AG08396 (cell line): ENCODE results near the gene ZDHHC3.

Source experiments
- DNase-seq: peaks from one replicate; pipeline ENCODE4 v3.0.0; 2012; ENCODE audit warnings: low spot score, mixed read lengths

The ZDHHC3 gene, protein sequence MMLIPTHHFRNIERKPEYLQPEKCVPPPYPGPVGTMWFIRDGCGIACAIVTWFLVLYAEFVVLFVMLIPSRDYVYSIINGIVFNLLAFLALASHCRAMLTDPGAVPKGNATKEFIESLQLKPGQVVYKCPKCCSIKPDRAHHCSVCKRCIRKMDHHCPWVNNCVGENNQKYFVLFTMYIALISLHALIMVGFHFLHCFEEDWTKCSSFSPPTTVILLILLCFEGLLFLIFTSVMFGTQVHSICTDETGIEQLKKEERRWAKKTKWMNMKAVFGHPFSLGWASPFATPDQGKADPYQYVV

DNA sequence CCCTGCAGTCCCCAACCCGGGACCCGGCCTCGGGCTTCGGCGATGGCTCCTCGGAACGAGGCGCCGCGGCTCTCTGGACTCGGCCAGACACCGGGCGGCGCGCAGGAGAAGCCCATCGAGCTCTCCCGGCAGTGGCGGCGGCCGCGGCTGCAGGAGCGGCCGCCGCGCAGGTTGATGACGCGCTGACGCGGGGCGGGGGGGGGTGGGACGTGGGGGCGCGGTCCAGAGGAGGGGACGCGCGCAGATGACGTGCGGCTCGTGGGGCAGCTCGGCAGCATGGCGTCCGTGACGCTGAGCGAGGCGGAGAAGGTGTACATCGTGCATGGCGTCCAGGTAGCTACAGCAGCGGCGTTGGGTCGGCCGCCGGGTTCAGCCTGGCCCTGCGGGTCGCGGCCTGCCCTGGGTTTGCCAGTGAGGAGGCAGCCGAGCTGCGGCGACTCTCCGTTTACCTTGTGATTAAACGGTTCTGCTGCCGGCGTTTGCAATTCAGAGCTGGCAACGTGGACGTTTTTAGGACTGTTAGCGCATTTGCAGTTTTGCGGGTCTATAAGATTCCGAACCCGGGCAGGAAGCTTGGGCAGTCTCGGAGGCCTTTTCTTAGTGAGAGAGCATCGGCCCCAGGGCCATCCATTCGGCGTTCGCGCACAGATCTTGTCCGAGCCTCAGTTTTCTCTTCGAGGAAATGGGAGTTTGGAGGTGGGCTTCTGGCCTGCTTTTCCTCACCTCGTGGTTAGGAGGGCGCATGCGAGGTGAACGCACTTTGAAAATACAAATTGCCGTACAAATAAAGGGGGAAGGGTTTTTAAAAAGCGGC, at the start of gene ZDHHC3, which contains the start of gene EXOSC7:
ZDHHC3 (minus strand) TSS at position 173 of the 814 bp plus-strand sequence. CDS start 16,738 bp downstream, outside the sequence.
EXOSC7 (plus strand) TSS at position 243 of the 814 bp plus-strand sequence; CDS start at position 277, 34 bp downstream.
- peak; percentile 98 for DNase-seq

DNA sequence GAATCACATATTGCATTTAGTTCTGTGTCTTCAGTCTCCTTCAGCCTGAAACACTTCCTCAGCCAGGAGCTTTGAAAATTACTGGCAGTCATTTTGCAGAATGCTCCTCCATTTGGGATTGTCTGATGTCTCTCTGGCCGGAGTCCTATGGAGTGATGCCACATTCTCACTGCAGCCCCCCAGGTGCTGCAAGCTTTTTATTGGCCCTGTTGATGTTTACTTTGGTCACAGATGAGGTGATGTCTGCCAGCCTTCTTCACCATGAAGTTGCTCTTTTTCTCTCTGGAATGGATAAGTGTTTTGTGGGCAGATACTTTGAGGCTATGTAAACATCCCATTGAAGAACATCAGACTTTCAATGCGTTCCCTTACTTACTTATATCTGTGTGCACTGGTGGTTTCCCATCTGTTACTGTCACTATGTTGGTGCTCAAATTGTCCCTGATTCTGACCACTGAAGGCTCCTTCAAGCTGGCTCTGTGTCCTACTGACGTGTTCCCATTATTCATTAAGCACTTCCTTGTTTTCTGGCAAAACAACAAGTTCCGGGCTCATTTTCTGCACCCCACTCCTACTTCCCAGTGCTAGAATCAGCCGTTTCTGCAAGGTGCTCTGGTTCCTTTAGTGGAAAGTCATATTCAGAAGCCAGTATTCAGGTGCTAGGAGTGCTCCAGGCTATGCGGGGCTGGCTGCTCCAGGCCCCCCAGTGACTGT, 48.7 kb upstream of the ZDHHC3 start:
- no peak for DNase-seq

DNA sequence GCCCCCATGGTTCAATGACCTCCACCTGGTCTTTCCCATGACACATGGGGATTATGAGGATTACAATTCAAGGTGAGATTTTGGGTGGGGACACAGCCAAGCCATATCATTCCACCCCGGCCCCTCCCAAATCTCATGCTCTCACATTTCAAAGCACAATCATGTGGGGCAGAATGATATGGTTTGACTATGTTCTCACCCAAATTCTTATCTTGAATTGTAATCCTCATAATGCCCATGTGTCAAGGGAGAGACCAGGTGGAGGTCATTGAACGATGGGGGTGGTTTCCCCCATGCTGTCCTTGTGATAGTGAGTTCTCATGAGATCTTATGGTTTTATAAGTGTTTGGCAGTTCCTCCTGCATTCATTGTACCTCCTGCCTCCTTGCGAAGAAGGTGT, 47.7 kb upstream of the ZDHHC3 start:
- no peak for DNase-seq

DNA sequence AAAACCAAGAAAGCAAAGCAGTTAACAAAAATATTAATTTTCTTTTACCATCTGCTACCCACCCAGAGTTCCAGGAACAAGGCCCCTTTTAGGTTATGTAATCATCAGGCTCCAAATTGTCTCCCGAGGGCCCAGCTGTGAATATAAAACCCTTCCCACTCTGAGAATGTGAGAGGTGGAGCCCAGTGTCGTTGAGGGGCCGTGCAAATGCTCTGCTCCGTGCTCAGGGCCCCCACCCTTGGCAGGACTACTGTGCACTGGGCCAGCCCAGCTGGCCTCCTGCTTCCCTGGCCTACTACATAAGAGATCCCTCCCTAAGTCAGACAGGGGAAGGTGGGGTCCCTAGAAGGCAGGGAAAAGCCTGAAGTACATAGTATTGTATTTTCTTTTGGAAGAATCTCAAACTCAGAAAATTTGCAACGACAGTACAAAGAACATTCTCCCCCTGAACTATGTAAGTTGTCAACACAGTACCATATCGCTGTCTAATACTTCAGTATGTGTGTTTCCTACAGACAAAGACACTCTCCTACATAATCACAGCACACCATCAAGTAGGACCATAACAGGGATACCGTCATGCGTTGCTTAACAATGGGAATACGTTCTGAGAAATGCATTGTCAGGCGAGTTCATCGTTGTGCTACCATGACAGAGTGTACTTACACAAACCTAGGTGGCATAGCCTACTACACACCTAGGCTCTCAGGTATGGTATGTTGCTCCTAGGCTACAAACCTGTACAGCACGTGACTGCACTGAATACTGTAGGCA, 45.7 kb upstream of the ZDHHC3 start:
- DNase-seq = no peak

DNA sequence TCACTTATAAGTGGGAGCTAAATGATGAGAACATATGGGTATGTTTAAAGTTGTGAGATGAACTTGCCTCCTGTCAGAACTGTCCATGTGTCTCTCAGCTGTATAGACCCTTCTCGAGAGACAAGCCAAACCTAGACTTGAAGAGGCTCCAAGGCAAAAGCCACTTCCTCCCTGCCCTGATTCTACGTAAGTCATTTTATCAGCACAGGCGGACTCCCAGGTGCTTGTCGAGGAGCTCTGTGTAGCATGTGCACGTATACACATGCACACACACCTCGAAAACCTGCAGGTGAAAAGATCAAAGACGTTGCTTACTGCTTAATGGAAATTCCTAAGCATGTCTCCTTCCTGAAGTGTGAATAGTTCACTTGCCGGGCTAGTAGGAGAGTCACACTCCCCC, 44.6 kb upstream of the ZDHHC3 start:
- DNase-seq = no peak

DNA sequence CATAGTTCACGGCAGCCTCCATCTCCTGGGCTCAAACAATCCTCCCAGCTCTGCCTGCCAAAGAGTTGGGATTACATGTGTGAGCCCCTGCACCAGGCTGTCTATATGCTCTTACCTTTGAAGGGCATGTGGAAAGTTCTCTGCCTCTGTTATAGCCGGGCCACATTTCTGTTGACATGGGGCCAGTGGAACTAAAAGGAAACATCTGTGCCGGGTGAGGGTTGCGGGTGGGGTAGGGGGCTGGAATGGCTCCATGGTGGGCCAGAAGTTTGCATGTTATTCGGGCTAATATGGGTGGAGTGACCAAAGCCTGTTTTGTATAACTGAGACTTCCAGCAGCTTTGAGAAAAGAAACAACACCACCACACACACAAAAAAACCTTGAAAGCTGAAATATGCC, 41.8 kb upstream of the ZDHHC3 start:
- no peak for DNase-seq

DNA sequence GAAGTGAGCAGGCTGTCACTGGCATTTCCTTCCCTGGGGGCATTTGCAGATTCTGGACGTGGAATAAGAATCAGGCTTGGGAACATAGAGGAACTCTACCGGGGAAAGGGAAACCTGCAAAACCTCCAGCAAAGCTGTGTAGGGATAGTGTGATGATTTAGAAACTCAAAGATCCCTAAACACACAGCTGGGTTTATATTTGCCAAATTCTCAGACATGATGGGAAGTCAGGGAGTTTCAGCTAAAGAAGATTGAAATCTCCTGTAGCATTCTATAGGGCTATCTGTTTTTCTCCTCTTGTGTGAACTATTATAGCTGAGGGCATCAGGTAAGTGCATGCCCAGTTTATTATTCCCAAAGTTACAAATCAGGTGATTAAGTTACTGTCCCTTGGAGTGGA, 40.9 kb upstream of the ZDHHC3 start:
- DNase-seq = no peak

DNA sequence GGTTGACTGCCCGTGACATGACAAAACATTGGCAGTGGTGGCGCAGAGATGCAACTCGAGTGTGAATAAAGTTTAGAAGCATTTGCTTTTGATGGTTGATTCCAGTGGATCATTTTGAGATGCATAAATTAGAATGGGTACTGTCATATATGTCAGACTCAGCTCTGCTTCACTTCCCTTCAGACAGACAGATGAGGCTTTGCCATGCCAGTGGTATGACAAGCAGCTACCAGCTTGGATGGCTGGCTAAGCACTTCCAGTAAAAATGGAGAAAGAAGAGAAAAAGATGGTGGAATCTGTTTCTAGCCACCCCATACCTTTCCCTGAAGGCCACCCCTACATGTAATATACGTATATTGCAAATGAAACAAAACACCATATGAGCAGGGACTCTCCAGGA, 36.6 kb upstream of the ZDHHC3 start:
- no peak for DNase-seq

DNA sequence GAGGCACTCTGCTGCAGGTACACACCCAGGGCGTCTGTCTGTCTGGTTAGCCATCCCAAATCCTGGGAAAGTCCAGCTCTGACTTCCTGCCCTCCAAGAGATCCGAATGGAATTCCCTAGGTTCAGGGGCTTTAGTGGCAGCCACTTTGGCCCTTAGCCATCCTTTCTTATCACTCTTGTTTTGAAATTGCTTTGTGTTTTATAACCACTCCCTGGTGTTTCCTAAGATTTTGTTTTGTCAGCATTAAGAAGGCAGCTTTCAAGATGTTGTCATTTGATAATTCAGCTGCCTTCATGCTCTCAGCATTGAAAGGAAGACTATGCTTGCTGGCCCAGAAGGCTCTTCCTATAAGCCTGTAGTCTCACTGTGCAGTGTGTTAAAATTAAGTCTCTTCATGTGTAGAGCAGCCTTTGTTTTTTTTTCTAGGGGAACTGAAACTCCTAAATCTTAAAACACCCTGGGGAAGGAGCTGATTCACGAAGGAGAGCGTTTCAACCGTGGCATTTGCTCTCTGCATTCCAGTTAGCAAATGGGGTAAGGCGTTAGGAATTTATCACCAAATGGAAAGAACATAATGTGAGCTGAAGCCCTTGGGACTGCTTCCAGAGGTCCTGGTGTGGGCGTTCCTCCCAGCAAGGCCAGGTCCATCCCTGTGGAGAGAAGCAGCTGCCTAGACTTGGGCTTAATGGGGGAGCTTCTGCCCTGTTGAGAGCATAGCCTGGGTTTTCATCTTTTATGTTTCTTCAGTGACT, 36.0 kb upstream of the ZDHHC3 start:
- DNase-seq = peak; percentile 84

DNA sequence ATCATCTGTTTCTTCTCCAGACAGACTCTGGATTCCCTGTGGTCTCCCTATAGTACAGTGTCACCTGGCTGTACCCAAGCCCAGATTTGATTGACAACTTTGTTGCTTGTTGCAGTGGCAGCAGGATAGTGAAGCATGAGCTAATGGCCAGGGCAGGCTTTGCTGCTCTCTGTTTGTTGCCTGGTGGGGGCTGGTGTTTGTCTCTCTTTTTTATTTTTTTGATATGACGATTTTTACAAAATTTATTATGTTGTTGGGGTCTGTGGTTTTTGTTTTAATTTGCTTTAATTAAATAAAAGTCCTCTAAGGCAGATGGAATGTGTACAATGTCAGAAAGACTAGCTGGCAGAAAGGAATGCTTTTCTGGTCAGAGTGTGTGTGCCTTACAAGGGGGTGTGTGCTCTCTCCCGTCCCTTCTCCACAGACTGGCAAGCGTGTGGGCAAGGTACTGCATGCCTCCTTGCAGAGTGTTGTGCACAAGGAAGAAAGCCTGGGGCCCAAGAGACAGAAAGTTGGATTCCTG, 34.9 kb upstream of the ZDHHC3 start:
- peak; percentile 79 for DNase-seq

DNA sequence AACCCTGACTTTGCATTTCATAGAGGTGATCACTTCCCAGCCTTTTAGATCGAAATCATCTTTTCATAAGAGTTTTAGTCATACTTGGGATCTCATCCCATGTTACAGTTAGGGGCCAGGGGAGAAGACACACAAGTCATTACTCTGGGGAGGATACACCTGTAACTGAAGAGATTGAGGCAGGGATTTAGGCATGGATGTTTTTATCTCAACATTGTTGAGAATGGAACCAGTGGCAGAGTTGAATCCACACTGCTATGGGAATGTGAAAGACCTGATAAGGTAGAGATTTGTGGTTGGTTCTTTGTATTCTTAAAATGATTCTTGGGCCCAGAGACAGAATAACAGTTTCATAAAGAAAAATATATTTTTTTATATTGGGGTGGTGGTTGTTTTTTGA, 33.9 kb upstream of the ZDHHC3 start:
- DNase-seq = no peak

DNA sequence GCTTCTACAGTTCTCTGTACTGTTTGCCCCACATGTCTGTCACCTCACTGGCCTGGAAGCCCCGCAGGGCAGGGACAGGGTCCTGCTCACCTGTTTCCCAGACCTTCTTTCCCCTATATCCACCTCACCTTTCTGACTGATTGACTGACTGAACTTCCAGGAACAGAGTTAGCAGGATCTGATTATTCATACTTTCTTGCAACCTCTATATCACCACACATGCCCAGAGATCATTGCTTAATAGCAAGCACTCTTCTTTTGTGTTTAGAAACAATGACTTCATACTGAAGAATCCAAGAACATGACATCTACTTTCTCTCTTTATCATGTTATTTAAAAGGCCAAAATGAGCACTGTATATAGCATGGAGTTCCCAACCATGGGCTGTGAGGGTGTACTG, 32.1 kb upstream of the ZDHHC3 start:
- DNase-seq = no peak

DNA sequence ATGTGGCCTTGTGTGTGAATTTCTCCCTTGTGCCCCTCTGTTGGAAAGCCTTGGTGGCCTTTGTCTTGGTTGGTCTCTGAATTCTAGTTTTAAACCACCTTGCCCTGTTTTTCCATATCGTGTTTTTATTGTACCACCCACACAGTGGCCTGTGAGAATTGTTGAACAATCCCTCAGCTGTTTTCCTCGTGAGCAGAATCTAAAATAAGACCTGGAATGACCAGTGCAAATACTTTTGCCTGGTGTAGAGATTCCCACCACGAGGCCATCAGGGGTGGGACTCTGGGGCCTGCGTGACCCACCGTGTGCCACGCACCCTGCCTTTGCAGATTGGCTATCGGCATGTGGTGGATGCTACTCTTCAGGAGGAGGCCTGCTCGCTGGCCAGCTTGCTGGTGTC, 31.1 kb upstream of the ZDHHC3 start:
- no peak for DNase-seq

DNA sequence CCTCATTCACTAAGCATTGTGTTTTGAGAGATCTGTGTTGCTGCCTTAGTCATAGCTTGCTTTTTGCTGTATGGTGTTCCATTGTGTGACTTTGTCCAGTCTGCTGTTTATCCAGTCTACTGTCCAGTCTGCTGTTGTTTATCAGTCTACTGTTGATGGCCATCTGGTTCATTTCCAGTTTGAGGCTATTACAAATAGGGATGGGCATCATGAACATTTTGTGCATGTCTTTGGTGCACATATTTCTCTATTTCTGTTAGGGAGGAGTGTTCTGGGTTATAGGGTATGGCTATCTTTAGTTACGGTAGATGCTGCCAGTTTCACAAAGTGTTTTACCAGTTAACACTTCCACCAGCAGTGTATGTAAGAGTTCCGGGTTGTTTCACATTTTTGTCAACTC, 27.9 kb upstream of the ZDHHC3 start:
- DNase-seq = no peak

DNA sequence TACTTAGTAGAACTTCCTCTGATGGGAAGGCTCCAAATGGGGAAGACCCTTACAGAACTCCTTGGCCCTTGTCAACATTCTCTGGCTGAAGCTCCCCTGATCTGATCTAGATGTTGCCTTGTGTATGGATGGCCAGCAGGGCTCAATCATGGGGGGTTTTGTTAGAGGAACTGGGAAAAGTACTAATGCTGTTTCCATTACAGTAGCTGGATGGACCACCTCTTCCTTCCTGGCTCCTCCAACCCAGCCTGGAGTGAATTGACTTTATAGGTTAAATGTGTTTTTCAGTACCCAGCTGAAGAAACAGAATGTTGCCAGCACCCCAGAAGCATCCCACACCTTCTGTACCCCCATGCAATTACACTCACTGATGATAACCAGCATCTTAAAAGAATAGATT, 27.4 kb upstream of the ZDHHC3 start:
- no peak for DNase-seq

DNA sequence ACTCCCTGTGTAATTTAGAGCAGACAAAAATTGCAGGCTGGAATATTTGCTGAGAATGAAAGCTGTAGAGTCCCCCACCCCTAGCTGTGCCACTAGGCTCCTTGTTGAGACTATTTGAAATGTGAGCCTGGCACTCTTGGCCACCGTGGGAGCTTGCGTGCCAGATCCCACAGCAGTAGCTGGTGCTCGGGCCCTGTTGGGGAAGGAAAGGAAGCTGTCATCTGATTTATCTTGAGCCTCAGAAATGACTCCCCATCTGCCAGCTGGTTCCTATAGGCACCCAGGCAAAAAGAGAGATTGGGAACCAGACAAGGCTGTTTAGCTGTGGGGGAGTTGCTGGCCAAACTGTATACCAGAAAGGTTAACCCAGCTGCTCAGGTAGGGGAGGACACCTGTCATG, 26.7 kb upstream of the ZDHHC3 start:
- DNase-seq = no peak

DNA sequence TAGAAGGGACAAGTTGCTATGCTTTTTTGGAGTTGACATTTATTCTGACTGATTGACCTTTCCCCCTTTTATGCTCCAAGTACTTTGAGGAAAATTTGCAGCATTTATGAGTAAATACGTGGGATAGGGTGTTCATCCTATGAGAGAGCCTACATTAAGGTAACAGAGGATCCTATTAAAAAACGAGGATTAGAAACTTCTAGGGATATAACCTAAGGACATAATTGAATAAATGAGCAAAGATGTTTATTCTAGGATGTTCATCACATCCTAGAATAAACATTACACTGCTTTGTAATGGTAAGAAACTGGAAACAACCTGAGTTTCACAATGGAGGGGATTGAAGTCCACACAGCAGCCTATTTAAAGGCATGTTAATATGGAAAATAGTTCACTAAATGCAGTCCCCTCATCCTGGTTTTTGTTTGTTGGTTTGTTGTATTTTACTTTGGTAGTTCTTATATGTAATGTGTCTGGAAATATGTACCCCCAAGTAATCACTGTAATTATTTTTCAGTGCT, 26.2 kb upstream of the ZDHHC3 start:
- no peak for DNase-seq

DNA sequence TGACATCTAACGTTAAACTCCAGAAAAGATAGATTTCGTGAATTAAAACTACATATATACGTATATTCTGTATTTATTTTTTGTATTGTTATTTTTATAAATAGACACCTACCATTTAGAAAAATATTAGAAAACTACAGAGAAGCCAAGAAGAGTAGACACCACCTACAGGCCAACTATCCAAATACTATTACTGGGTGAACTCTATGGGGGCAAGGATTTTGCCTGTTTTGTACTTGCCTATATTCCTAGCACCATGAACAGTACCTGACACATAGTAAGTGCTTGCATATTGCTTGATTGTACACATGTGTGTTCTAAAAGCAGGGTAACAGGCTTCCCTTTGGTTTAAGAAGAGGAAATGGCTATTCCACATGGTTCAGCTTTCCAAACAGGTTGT, 25.8 kb upstream of the ZDHHC3 start:
- no peak for DNase-seq

DNA sequence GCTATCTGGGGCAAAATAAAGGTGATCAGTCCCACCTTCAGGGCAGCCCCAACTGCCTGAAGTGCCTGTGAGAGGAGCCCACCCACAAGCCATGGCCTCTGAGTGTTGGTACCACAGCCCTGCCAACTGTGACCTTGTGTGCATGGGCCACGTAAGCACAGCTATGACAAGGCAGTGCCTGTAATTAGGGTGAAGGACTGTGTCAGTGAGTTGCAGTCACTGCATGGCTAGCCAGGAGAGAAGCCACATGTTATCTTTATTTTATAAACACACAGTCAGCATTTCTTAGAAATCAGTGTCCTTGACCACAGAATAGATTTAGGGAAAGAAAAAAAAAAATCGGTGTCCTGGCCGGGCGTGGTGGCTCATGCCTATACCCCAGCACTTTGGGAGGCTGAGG, 24.8 kb upstream of the ZDHHC3 start:
- no peak for DNase-seq

DNA sequence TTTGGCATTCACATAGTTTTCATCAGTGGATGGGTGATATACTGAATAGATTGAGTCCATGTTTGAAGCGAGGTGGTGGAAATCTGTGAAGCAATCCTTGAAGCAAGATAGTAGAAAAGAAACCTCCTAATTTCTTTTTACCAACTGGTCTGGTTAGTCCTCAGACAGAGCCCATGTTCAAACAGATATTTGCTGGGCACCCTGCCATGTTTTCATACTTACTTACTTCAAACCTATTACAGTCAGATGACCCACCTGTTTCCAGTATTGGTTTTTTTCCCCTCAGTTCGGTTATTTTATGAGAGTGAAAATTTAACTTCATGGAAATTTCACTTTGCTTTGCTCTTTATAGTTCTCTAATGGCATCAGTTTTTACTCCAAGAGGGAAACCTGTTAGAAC, 23.8 kb upstream of the ZDHHC3 start:
- DNase-seq = no peak

DNA sequence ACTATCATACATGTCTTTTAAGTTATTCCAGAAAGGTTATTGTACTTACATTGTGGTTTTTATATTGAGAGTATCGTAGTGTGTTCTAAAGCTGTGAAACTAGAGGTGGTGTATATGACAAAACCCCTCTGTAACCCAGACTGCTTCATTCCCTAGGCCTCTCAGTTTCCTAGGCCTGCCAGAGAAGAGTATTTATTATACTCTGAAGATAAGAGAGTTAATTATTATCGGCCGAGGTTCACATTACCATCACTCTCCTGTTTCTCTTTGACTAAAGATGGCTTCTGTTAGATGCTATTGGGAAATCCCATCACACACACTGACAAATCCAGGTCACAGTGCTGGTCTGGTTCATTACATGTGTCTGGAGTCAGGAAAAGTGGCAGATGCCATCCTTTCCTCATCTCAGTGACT, 20.6 kb upstream of the ZDHHC3 start:
- DNase-seq = no peak
